T47D (cell line): ENCODE data around the gene DNAH1.

Experiments used
- DNase-seq, 2 experiments: peaks; one replicate each; pipeline versions ENCODE4 v3.0.0 to v3.0.0-alpha.2; 2011 to 2012; ENCODE audit warnings: low read depth in 1 of 2, low spot score in 1 of 2
- JUND ChIP-seq: IDR thresholded peaks from 2 replicates; pipeline ENCODE4 v1.6.1; 2012; ENCODE audit warnings: low read depth
- in situ Hi-C: cut with HindIII; loops from 2 replicates; pipeline ENCODE4 v1.10.0; 2016; ENCODE audit warnings: low sequenced_read_pairs, low pct_unique_long_range_greater_than_20kb

The DNAH1 gene

GRCh38 chr3:52438579-52439425 is 122.7 kb downstream of the DNAH1 start:
- no peak for DNase-seq
- in situ Hi-C loops, result no loop called here
- TF ChIP-seq JUND, result no peak

GRCh38 chr3:52439426-52440248 is 123.5 kb downstream of the DNAH1 start:
- DNase-seq, result no peak
- TF ChIP-seq JUND, result no peak
- in situ Hi-C loops, result no loop called here

GRCh38 chr3:52440249-52440551 is 124.1 kb downstream of the DNAH1 start:
- no peak for DNase-seq
- in situ Hi-C loops, result no loop called here
- TF ChIP-seq JUND, result no peak

GRCh38 chr3:52440671-52441070 is 124.6 kb downstream of the DNAH1 start:
- no peak for TF ChIP-seq JUND
- no peak for DNase-seq
- in situ Hi-C loops, result no loop called here

- DNase-seq, result no peak
- TF ChIP-seq JUND, result no peak
- in situ Hi-C loops, result no loop called here
Measured at GRCh38 chr3:52441091-52441771, 125.1 kb downstream of the DNAH1 start.

- in situ Hi-C loops, result no loop called here
- DNase-seq, result no peak
- no peak for TF ChIP-seq JUND
Measured at GRCh38 chr3:52441772-52442332, 125.7 kb downstream of the DNAH1 start.

- DNase-seq, result no peak
- TF ChIP-seq JUND, result no peak
- in situ Hi-C loops, result no loop called here
Measured at GRCh38 chr3:52442409-52443267, 126.5 kb downstream of the DNAH1 start.

- in situ Hi-C loops, result no loop called here
- no peak for TF ChIP-seq JUND
- no peak for DNase-seq
Measured at GRCh38 chr3:52443268-52443610, 127.1 kb downstream of the DNAH1 start.

GRCh38 chr3:52443791-52444687 is 127.9 kb downstream of the DNAH1 start:
- no peak for DNase-seq
- no peak for TF ChIP-seq JUND
- in situ Hi-C loops, result no loop called here

GRCh38 chr3:52444860-52445793 is 129.0 kb downstream of the DNAH1 start, which contains the start of gene SEMA3G:
Gene SEMA3G (minus strand): TSS chr3:52445103. CDS start chr3:52445027, 76 bp downstream.
- TF ChIP-seq JUND, result no peak
- peak; percentile 30 to 85 for DNase-seq
- in situ Hi-C loops, result no loop called here
